NCI-H2171 treated with DMSO at 0.1 percent for 48 hours (cell line): ENCODE results near the gene ORC2.
"Not testable (repeated sequence)": the region's sequence is repeated elsewhere in the genome, so short reads cannot be mapped to it uniquely, and the experiment has no call there.

Experiments used
- DNase-seq: peaks from one replicate; lab custom pipeline; 2025; lab: John Stamatoyannopoulos, UW

ORC2 gene

DNA sequence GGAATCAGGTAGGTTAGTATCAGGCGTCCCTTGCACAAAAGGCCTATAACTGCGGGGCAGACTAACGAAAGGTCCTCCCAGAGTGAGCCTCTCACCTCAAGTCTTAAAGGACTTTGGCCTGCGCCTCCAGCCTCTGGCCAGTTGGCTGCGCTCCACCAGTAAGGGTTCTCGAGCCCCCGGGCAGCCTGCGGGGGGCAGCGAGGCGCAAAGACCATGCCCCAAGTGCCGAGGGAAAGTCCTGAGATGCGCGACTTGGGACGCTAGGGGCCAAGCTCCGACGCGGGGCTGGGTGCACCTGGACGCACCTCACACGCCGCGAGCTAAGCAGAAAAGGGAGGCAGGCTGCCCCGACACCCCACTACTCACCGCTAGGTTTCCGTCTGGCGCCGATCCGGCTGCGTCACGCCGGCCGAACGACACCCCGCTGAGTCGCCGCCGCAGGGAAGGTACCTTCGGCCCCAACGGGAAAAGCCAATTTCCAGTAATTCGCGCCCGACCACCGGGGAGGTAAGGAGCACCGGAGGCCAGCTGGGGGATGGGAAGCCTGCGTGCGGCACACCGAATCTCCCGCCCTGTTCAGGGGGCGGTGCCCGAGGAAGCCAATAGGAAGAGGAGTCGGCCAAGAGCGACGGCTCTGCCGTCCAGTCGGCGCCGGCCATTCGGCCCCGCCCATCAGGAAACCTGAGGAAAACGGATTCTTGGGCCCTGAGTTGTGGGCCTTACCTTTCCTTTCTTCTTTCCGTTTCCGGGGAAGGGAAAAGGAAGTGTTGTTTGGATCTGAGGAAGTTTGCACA is at the start of gene ORC2:
Gene ORC2 (minus strand): TSS at position 537 of the 794 bp plus-strand sequence. CDS start 5,537 bp downstream, outside the sequence.
- DNase-seq, result peak; percentile 95

DNA sequence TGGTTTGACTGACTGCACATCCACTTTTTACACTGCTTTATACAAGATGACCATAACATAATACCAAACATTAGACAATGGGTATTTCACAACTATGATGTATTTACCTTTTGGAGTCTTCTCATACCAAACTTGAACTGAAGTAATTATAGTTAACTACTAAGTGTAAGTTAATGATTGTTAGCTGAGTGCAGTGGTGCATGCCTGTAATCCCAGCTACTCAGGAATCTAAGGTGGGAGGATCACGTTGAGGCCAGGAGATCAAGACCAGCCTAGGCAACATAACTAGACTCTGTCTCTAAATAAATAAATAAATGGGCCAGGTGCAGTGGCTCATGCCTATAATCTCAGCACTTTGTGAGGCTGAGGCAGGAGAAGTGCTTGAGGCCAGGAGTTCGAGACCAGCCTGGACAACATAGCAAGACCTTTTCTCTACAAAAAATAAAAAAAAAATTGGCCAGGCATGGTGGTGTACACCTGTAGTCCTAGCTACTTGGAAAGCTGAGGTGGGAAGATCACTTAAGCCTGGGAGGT is 44.9 kb upstream of the ORC2 start:
- DNase-seq, result no peak

DNA sequence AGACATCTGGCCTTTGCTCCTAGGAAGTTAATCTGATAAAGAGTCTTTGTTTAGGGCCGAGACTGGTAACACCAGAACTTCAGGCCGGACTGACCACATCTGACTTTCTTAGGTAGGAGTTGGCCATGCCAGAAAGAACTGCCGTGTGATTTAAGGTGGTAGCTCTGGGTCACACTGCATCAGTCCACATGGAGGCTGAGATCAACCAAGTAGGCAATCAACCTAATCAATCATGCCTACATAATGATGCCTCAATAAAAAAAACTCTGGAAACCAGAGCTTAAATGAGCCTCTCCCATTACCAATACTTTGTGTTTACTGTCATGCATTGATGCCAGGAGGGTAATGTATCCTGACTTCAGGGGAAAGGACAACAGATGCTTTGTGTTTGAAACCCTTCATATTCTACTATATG is 44.1 kb upstream of the ORC2 start:
- peak; percentile 10 for DNase-seq

DNA sequence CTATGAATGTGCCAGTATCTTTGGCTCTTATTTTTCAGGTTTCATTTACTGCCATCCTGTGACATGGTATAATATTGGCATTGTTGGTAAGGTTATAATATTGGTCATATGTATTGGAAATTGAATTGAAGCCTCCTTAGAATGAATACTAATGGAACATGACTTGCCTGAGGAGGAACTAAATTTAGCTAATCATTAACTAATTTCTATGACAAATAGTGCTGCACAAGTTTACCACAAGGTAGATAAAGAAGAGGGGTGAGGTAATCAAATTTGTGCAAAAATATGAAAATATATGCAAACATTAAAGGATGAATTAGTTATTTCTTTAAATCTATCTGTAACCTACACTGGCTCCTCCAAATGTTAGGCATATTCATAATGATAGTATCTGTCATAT is 43.2 kb upstream of the ORC2 start:
- no peak for DNase-seq

DNA sequence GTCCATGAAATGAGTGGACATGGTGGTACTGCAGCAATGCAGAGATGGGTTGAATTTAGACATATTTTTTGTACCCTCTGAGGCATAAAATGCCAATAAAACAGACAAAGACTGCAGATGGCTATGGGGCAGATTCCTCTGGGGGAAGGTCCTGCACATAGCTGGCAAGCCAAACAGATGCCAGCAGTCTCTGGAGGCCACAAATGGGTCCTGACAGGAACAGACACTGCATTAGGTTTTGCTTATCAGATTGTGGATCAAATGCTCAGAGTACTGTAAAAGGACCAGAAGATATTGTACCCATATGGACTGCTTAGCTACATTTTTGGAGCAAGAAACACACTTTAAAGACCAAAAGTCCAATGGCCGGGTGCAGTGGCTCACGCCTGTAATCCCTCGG is 40.9 kb upstream of the ORC2 start:
- peak; percentile 65 for DNase-seq

DNA sequence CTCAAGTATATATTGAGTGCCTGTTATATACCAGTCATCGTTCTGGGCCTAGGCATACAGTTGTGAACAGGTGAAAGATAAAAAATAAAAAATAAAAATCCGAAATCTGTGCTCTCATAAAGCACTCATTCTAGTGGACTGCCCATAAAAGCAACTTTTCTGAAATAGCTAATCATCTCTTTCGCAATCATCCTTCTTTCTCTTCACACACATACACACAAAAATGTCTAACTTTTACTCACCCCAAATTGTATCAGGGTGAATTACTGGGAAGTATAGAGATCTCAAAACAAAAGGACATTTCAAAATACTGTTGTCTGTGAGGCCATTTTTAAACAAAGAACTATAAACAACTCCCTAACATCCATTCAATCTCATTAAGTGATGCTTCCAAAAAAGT is 29.6 kb upstream of the ORC2 start:
- no peak for DNase-seq

DNA sequence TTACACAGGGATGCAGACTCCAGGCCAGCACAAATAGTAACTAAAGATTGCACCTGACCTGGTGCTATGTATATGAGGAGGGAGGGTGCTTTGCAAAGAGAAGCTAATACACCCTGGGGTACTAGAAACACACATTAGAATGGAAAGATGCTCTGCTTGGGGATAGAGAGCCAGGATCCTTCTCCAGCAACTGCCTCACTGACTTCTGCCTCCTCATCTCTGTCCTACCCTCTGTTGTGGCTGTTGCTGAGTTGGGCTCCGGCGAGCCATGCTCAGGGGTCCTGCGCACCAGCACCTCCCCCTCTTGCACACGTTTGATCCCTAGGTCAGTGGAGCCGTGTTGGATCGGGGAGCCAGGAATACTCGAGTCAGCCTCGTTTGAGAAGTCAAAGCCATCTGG is 23.7 kb upstream of the ORC2 start:
- DNase-seq, result no peak

DNA sequence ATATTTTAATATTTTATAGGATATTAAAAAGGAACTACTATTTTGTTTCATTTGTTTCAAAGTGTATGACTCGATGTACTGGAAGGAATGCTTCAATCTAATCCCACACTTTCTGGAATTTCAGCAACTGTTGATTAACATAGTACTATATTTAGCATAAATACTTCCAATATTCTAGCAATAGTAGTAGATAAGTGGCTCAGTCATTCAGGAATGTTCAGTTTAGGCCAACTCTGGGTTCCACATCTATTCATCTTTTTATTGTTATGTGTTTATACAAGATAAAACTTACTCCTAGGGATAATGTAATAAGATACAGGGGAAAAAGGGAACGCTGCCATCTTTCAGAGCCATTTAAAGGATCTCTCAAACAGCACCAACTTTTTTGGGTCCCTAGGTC is 22.3 kb upstream of the ORC2 start:
- DNase-seq, result no peak

DNA sequence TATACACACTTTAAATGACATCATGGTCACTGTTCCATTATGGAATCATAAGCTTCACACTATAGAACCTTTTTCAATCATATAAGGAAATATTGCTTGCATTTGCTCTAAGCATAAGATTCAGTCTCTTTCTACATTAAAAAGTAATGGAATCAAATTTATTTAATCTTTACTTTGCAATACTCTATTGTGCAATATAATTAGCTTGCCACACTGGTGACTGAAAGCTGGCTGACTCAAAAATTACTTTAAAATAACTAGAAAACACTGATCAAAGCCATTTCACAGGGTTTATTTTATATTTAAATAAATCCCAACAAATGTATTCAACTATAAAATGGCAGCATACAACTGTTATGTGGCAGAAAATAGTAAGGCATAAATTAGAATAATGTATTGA is 13.2 kb upstream of the ORC2 start:
- no peak for DNase-seq

DNA sequence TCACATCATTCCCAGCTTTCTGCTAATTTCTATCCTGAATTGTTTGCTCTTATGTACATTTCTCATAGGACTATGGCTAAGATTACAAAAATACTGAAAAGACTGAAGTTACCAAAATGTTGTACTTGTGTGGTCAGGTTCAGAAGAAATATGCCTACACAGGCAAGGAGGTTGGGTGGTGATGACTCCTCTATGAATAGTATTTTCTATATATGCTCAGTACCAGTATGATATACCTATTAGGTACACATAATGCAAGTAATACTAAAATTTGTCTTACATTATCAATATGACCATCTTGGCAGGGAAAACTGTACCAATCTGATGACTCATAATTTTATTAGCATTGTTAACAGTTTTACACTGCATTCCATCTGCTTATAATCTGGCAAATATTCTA is 12.2 kb upstream of the ORC2 start:
- no peak for DNase-seq

DNA sequence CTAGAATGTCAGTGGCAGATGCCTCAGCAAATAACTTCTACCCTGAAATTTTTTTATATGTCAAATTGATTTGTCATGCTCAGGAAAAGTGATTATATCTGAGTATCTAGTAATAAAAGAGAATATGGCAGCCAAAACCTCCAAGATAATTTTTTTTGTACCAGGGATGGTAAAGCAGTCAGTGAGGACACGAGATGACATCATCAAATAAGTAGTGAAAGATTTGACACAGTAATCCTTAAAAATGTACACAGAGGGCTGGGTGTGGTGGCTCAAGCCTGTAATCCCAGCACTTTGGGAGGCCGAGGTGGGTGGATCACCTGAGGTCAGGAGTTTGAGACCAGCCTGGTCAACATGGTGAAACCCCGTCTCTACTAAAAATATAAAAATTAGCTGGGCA is 6.6 kb upstream of the ORC2 start:
- DNase-seq, result not testable (repeated sequence)

DNA sequence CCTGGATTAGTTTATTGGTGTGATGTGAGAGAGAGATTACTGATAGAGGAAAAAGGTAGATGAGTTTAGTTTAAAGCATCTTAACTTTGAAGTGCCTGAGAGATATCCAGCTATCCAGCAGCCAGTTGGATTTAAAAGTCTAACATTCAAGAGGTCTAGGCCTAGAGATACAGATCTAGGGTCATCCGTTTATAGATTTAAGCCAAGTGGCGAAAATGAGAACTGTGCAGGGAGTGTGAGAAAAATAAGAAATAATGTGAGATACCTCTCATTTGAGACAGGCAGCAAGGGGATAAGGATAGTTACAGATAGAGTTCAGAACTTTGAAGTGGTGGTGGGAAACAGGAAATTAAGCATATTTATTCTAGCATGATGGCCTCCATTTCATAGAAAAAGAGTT is 5.3 kb upstream of the ORC2 start:
- DNase-seq, result no peak

DNA sequence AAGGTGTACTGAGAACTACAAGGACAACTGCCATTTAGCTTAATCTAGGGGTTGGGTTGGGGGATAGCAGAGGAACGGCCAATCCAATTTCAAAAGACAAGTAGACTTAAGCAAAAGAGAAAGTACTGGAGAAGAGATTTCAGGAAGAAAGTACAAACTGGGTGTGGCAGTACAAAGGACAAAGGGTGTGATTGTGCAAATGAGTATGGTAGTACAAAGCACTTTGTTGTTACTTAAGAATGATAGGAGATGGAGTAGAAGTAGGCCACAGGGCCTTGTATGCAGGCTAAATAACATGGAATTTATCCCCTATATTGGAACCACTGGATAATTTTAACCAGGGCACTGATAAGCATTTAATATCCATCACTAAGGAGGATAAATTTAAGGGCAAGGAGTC is 4.7 kb upstream of the ORC2 start:
- no peak for DNase-seq

DNA sequence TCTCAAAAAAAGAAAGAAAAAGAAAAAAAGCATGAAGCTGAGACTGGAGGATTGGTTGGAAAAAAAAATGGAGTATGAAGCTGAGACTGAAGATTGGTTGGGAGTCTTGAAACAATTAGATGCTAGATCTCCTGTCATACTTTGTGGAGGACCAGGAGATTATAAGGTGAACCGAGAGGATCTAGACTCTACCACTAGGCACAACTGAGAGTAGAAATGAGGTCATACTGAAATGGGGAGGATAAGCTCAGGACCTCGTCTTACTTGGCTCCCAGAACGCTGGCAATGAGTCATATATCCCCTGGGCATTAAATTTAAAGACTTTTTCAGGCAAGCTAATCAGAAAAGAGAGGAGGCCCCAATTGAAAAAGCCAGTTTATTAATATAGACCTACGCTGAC is 3.3 kb upstream of the ORC2 start:
- no peak for DNase-seq

DNA sequence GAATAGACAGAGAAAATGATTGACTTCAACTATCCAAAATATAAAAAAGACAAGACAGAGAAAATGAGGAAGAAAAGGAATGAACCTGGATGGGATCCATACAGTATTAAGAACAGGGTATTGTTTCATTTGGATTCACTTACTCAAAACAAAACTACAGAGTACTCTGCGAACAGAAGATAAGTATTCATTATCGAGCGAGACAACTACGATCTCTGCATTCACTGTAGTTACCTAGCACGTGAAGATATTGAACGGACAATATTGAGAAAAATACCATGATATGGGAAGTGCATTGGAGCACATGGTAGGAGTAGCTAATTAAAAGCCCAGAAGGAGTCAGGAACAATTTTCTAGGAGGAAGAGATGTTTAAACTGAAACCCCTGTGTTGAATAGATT is 1.0 kb upstream of the ORC2 start:
- no peak for DNase-seq

DNA sequence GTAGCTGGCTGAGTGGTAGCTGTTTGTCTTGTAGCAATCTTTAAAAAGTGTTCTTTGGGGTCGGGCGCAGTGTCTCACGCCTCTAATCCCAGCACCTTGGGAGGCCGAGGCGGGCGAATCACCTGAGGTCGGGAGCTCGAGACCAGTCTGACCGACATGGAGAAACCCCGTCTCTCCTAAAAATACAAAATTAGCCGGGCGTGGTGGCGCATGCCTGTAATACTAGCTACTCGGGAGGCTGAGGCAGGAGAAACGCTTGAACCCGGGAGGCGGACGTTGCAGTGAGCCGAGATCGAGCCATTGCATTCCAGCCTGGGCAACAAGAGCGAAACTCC is 425 bp upstream of the ORC2 start:
- DNase-seq, result not testable (repeated sequence)

DNA sequence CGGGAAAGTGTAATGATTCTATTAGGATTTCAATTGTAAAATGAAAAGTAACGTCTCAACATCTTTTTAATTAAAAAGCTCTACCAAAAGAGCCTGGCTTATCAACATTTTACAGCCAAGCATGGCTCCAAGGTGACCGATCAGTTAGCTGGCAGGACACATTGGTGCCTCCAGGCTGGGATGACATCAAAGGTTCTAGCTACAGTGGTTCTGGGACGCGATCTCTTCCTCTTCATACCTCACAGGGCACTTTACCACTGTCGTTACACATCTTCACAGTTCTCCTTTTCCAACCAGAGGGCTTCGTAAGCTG is 693 bp downstream of the ORC2 start:
- no peak for DNase-seq

DNA sequence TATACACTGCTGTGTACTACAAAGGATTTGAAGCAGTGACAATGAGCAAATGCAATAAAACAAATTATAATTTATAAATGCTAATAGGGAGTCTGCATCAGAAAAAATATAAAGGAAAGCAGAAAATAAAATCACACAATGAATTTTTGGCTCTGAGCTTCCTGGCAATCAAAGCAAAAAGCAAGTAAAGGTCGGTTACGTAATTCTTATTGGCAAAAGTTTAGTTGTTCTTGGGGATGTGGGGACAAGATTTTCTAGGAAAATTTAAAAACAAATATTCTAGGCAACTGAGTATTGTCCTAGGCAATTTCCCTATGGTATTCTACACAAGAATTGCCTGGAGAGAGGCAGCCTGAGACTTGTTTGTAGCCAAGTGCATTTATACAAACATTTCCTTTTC is 1.8 kb downstream of the ORC2 start:
- no peak for DNase-seq

DNA sequence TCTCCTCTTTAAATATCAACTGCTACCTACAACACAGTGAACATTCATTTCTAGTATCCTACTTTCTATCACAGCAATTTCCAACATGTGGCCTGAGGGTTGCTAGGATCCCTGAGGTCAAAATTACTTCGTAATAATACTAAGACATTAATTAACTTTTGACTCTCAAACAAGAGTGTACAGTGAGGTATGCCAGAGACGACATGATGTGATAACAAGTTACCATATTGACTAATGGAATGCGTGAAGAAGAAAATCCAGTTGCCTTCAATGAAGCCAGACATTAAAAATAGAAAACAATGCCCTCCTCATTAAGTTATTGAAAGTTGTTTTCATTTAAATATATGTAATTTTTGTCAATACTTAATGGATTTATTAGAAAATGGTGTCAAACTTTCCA is 13.1 kb downstream of the ORC2 start:
- no peak for DNase-seq

DNA sequence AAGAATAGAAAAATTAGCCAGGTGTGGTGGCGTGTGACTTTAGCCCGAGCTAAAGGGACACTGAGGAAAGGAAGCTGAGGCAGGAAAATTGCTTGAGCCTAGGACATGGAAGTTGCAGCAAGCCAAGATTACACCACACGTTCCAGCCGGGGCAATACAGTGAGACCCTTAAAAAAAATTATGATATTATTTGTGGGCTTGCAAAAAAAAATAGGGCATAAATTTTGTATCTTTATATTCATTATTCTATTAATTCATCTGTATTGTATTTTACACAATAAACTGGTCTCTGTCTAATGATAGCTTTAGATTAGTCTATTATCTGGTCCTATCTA is 18.1 kb downstream of the ORC2 start:
- DNase-seq, result no peak

DNA sequence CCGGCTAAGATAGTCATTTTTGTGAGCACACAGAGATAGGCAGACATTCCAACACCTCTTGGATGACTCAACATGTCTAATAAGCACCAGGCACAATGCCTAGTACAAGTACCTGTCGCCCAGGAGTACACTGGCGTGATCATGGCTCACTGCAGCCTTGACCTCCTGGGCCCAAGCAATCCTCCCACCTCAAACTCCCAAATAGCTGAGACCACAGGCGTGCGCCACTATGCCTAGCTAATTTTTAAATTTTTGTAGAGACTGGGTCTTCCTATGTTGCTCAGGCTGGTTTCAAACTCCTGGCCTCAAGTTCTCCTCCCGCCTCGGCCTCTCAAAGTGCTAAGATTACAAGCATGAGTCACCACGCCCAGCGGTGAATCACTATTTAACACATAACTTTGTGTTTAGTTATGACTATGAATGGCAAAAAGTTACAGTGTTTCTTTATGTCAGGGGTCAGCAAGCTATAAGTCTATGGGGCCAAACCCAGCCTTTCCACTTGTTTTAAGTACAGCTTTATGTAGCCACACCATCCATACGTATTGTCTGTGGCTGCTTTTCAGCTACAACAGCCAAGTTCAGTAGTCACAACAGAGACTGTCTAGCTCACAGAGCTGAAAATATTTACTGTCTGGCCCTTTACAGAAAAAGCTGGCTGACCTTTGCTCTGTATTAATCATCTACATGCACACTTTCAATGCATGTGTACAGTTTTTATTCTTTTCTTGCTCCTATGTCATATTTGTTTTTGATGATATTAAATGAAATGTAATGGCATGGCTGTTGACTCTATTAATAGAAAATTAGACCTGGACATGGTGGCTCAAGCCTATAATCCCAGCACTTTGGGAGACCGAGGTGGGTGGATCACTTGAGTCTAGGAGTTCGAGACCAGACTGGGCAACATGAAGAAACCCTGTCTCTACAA is 18.7 kb downstream of the ORC2 start:
- no peak for DNase-seq

DNA sequence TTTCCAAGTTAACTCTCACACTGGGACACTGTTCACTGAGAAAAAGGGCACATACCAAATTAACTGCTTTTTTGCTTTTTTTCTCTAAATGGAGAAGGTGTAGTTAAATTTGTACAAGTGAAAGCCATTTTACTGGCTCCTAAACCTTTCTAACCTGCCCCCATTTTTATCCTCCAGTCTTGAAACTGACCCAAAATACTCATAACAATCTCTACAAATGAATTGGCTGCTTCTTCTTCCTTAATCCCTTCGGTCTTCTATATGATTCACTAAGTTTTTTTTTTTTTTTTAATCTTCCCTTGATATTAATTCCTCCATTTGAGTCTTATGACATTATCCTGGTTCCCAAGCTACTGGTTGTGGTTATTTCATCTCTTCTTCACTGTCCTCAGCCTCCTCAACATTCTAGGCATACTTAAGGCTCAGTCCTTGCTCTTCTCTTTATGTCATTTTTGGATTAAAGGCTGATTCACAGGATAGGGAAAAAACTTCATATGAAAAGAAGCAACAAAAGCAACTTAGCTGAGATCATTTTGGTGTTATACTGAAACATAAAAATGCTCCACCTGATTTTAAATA is 19.8 kb downstream of the ORC2 start:
- DNase-seq, result no peak

DNA sequence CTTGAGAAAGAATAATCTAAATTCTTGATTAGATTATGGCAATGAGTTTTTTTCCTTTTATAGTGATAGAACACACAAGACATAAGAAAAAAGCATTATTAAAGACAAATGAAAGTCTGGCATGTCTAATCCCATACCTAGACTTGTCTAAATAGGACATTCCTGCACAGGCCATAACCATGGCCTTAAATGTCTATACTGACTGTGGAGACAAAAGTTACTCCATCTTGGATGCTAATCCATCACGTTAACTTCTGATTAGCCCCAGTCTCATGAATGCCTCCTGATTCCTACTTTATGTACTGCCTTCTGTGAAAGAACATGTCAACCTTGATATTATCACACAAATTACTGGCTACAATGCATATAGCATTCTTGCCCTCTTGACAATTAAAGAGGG is 23.6 kb downstream of the ORC2 start:
- DNase-seq, result no peak
